ENCODE data around the gene ZNF48. TPM values are rescaled to one million over a fixed set of nuclear protein-coding genes. Genes with fewer than 3 reads are reported as not detected.
A peak's percentile ranks its signal among the peaks of the same experiment; 100 is the strongest.

Gene ZNF48
- total RNA-seq, 1 donor from 2014 or later: 20.1 TPM

- DNase-seq: no peak
Observed at GRCh38 chr16:30407804-30408534, 12.7 kb downstream of the ZNF48 start.

- DNase-seq: peak; percentile 94
Observed at GRCh38 chr16:30409125-30410060, 14.2 kb downstream of the ZNF48 start.

- DNase-seq: no peak
Observed at GRCh38 chr16:30413112-30413806, 18.0 kb downstream of the ZNF48 start.

DNA sequence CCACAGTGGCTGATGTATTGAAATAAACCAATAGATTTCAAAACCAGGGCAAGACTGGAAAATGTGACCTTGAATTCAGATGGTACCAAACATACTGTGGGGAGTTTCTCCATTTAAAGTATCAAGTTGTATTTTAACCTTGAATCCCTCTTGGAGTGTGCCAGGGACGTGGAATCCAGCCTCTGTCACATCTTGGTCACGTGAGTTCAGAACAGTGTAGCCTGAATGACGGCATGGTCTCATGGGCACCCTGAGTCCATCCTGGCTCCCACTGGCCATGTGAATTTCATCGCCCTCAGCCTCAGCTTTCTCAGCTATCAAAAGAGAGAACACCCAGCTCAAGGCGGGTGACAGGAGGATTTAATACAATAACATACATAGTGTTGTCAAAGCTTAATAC is 18.9 kb downstream of the ZNF48 start:
- DNase-seq: no peak

DNA sequence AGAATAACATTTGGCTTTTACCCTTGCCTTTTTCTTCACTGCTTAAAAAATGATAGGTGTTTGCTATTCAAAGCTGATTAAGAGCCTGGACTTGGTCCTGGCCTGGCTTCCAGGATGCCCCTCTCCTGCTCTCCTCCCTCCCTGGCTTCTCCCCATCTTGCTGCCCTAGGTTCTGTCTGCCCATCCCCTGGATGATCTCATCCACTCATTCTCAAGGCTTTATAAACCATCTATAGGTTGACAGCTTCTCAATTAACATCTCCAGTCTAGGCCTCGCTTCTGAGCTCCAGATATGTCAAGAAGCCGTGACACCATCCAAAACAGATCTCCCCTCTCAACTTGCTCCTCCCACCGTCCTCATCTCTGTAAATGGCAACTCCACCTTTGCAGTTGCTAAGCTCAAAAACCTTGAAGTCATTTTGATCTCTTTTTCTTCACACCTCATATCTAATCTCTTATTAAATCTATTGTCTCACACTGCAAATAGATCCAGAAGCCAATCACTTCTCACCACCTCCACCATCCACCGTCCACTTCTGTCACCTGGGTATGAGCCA is 20.9 kb downstream of the ZNF48 start:
- no peak for DNase-seq

DNA sequence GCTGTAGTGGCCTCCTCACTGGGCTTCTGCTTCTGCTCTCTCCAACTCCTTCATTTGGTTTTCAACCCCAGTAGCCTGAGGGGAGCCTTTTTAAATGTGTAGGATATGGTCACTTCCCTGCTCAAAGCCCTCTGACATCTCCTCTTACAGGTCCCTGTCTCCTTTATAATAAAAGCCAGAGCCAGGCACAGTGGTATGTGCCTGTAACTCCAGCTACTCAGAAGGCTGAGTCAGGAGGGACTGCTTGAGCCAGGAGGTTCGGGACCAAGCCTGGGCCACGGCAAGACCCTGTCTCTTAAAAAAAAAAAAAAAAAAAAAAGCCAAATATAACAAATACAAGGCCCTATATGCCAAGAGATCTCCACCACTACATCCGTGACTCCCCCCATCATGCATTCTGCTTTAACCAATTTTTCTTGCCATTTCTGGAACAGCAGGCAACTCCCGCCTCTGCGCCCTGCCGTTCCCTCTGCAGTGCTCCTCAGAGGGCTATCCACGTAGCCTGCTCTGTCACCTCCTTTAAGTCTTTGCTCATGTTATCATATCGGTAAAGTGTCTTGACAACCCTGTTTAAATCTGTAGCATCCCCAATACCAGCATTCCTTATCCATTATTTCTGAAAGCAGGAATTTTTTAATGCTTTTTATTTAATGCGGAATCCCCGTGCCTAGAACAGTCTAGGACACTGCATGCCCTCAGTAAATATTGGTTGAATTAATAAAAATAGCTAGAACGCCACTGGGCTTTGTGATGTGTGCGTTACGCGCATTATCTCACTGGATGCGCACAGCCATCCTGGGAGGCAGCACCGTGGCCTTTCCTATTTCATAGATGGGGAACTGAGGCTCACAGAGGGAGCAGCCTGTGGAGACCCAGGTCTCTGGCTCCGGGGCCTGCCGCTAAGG is 21.7 kb downstream of the ZNF48 start:
- no peak for DNase-seq

DNA sequence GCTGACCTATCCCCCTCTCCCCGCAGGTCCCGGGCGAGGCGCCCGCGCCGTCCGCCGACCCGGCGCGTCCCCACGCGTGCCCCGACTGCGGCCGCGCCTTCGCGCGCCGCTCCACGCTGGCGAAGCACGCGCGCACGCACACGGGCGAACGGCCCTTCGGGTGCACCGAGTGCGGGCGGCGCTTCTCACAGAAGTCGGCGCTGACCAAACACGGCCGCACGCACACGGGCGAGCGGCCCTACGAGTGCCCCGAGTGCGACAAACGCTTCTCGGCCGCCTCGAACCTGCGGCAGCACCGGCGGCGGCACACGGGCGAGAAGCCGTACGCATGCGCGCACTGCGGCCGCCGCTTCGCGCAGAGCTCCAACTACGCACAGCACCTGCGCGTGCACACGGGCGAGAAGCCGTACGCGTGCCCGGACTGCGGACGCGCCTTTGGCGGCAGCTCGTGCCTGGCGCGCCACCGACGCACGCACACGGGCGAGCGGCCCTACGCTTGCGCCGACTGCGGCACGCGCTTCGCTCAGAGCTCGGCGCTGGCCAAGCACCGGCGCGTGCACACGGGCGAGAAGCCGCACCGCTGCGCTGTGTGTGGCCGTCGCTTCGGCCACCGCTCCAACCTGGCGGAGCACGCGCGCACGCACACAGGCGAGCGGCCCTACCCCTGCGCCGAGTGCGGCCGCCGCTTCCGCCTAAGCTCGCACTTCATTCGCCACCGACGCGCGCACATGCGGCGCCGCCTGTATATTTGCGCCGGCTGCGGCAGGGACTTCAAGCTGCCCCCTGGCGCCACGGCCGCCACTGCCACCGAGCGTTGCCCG is 22.5 kb downstream of the ZNF48 start:
- DNase-seq: peak; percentile 98

DNA sequence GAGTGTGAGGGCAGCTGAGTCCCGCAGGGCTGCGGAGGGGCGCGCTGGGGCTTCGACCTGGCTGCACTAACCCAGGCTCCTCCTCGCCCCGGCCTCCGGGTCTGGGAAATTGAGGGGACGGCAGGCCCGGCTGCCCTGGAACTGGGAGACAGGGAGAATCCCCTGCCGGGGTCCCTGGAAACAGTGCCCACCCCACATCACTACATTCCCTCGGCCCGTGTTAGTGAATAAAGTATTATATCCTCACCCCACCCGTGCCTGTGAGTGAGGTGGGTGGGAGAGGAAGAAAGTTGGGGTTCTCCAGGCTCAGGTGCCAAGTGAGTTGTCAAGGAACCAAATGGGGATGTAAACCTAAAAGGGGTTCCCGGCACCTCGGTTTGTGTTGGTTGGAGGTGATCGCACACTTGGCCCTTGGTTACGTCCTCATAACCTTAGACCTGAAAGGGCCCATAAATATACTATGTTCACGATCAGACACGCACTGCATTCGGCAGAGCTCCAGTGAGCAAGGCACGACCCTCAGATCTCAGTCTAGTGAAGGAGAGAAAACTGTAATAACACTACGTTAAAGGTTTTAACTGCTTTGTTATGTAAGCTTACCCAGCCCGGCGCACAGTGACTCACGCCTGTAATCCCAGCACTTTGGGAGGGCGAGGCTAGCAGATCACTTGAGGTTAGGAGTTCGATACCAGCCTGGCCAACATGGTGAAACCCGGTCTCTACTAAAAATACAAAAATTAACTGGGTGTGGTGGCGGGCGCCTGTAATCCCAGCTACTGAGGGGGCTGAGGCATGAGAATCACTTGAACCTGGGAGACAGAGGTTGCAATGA is 23.3 kb downstream of the ZNF48 start:
- no peak for DNase-seq

DNA sequence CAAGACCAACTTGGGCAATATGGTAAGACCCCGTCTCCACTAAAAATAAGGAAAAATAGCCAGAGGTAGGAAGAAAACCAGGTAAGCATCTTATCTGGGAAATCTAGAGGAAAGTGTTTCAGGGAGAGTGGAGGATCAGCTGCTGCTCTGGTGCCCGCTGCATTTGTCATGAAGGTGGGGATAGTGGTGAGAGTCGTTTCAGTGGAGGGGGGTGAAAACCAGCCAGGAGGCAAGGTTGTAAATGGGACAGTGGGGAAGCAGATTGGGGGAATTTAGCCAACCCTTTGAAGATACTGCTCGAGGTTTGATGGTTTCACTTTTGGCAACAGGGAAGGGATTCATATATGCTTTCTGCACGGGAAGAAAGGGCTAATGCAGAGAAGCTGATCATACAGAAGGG is 25.8 kb downstream of the ZNF48 start:
- DNase-seq: no peak

- no peak for DNase-seq
Observed at GRCh38 chr16:30428055-30428454, 32.8 kb downstream of the ZNF48 start.

DNA sequence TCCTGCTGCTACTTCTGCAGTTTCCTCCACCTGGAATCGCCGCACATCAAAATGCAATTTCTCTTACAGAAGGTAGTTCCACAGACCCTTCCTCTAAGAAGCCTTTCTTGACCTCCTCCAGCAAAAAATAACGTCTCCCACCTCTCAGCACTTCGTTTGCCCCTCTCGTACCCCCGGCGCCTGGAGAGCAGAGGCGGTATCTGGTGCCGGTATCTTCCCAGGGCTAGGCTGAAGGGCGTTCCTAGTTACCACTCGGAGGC is 34.1 kb downstream of the ZNF48 start:
- DNase-seq: no peak

DNA sequence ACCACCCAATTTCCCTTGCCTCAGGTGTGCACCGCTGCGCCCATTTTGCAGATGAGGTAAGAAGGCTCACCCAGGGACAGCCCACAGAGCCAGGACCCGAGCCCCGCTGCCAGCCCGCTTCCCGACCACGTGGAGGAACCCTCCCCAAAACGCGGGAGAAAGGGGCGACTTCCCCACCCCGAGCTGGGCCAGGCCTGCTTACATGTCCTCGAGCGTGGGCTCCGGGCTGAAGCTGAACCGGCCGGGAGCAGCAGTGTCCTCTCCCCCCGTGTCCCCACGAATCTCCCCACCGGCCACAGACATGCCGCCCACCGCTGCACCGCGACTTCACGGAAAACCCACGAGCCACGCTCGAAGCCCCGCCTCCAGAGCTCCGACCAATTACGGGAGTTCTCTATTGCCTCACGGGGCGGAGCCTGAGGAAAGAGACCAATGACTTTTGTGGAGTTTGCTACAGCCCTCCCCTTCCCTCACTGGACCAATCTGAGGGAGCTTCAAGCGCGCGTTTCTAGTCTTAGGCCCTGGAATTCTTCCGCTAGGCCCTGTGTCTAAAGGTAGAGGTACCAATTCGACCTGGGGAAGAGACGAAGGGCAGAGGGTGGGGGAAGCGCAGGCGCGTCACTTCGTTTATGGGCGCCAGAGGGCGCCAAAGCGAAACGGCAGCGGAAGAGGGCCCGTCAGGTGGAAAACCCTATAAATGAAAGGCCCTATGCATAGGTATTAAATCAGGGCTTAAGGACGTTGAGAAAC is 34.6 kb downstream of the ZNF48 start, which contains the start of gene DCTPP1:
TSS of gene DCTPP1 (minus strand) at position 353 of the 750 bp plus-strand sequence. CDS start at position 303, 50 bp downstream.
- DNase-seq: peak; percentile 99

DNA sequence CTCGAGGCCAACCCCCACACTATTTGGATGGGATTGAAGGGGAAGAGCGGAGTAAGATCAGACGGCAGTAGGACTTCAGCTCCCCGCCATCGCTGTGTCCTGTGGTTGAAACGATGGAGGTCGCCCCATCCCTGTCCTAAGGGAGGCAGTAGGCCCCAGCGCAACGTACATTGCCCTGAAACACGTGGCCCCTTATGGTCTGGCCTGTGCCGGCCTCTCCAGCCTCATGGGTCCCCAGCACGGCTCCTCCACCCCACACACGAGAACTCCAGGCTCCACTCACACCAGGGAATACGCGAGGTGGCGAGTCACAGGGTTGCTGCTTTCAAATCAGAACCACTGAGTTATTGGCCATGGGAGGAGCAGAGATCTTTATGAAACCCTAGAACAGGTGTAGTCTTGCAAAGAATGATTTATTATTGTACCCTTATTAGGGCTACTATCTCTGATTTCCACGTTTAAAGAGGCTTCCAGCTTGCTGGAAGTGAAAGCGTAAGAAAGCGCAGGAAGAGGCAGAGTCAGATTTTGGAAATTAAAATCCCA is 35.3 kb downstream of the ZNF48 start:
- no peak for DNase-seq

DNA sequence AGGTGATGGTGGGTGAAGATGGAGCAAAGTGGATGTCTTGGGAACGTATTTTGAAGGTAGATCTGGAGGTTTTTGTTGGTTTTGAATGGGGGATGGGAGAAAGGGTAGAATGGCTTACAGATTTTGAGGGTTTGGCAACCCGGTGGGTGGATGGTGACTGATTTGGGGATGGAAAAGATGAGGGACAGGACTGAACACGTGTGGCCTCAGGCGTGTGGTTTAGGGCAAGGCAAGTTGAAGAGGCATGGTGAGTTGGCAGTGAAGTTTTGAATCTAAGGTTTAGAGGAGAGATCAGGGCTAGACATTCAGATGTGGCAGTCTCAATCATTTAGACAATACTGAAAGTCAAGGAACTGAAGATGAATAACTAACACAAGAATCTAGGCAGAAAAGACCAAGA is 39.6 kb downstream of the ZNF48 start:
- no peak for DNase-seq

DNA sequence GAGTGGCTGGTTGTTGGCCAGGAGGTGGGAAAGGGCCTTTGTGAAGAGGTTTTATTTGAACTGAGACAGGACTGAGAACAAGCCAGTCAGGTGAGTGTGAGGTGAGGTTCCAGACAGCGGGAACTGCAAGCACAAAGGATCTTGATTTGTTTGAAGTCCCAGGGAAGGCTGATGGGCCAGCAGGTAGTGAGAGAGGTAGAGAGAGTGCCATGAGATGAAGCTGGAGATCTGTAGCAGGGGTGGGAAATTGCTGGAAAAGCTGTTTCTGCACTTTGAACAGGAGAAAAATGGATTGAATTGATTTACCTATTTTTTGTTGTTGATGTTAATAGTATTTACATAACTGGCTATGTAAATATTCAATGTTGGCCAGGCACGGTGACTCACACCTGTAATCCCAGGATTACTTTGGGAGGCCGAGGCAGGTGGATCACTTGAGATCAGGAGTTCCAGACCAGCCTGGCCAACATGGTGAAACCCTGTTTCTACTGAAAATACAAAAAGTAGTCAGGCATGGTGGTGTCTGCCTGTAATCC is 42.4 kb downstream of the ZNF48 start:
- no peak for DNase-seq

DNA sequence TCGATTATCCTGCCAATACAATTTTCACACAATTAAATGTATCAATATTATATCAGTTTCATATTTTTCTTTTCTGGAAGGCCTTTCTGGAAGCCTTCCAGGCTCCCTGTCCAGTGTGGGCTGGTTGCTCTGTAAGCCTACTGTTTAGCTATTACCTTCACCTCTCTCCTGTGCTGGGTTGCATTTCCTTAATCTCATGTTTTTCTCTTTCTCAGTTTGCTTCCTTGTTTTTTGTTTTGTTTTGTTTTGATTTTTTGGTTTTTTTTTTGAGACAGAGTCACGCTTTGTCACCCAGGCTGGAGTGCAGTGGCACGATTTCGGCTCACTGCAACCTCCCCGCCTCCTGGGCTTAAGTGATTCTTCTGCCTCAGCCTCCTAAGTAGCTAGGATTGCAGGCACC is 43.6 kb downstream of the ZNF48 start:
- DNase-seq: no peak

GRCh38 chr16:30439720-30440348 is 44.6 kb downstream of the ZNF48 start:
- DNase-seq: no peak

DNA sequence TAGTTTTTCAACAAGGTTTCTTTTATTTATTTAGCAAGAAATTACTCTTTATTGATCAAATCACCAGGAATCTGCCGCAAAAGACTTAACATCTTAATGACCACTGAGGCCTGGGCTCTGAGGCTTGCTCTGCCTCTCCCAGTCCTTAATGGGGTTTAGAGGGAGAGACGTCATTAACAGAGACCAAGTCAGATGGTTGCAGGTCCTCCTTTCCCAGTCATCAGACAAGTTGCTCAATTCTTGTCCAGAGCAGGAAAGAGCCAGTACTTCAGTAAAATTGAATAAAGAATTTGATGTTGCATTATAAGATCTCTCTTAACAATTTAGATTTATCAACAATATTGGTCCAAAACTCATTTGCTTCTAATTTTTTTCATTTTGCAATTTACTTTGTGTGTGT is 48.4 kb downstream of the ZNF48 start:
- no peak for DNase-seq
